GM21515 (cell line): Measurements from ENCODE around the gene GON4L.
"Not testable (repeated sequence)": the region's sequence is repeated elsewhere in the genome, so short reads cannot be mapped to it uniquely, and the experiment has no call there.

Source experiments
- ATAC-seq: cut with Tn5 transposase; IDR thresholded peaks from one replicate; pipeline ENCODE4 v1.9.1; 2021; ENCODE audit not compliant: unreplicated experiment

GON4L gene

GRCh38 chr1:155760751-155761475 is 96.1 kb downstream of the GON4L start:
- no peak for ATAC-seq

GRCh38 chr1:155759966-155760630 is 96.9 kb downstream of the GON4L start:
- ATAC-seq, result no peak

GRCh38 chr1:155759017-155759416 is 98.0 kb downstream of the GON4L start:
- ATAC-seq, result not testable (repeated sequence)

GRCh38 chr1:155748141-155748540 is 108.9 kb downstream of the GON4L start:
- not testable (repeated sequence) for ATAC-seq

- not testable (repeated sequence) for ATAC-seq
Measured at GRCh38 chr1:155747586-155747985, 109.4 kb downstream of the GON4L start.

GRCh38 chr1:155745284-155746228 is 111.5 kb downstream of the GON4L start:
- peak; percentile 83 for ATAC-seq

- no peak for ATAC-seq
Measured at GRCh38 chr1:155744711-155745283, 112.2 kb downstream of the GON4L start.

GRCh38 chr1:155741908-155742307 is 115.1 kb downstream of the GON4L start:
- ATAC-seq, result no peak

- no peak for ATAC-seq
Measured at GRCh38 chr1:155740995-155741394, 116.0 kb downstream of the GON4L start.

- ATAC-seq, result no peak
Measured at GRCh38 chr1:155729031-155729898, 127.7 kb downstream of the GON4L start.

- ATAC-seq, result no peak
Measured at GRCh38 chr1:155725142-155725541, 131.9 kb downstream of the GON4L start.

GRCh38 chr1:155719703-155720102 is 137.3 kb downstream of the GON4L start:
- no peak for ATAC-seq

- ATAC-seq, result not testable (repeated sequence)
Measured at GRCh38 chr1:155718524-155719115, 138.4 kb downstream of the GON4L start.

- no peak for ATAC-seq
Measured at GRCh38 chr1:155717041-155717440, 140.0 kb downstream of the GON4L start.

GRCh38 chr1:155715777-155716176 is 141.2 kb downstream of the GON4L start:
- no peak for ATAC-seq

- not testable (repeated sequence) for ATAC-seq
Measured at GRCh38 chr1:155715056-155715455, 142.0 kb downstream of the GON4L start.

- no peak for ATAC-seq
Measured at GRCh38 chr1:155713075-155713474, 143.9 kb downstream of the GON4L start.

- not testable (repeated sequence) for ATAC-seq
Measured at GRCh38 chr1:155712636-155713035, 144.4 kb downstream of the GON4L start.

GRCh38 chr1:155711457-155711856 is 145.6 kb downstream of the GON4L start:
- not testable (repeated sequence) for ATAC-seq

GRCh38 chr1:155709391-155709790 is 147.6 kb downstream of the GON4L start:
- no peak for ATAC-seq
